Osteoblast (primary cell): ENCODE results near the gene COQ9. TPM values are rescaled to one million over a fixed set of nuclear protein-coding genes. Genes with fewer than 3 reads are reported as not detected.

ENCODE experiments used
- DNase-seq: peaks from one replicate; pipeline ENCODE4 v3.0.0; 2011; ENCODE audit warnings: low spot score, mixed read lengths; ENCODE audit not compliant: insufficient read length; ENCODE audit errors: missing footprints
- H2AFZ ChIP-seq: 2 replicates; pipeline ENCODE4 v1.6.0; 2011; ENCODE audit warnings: mild to moderate bottlenecking, low read length
- H3K27ac ChIP-seq: 2 replicates; pipeline ENCODE4 v1.5.1; 2011; ENCODE audit warnings: mild to moderate bottlenecking, low read depth, low read length, moderate library complexity
- H3K27me3 ChIP-seq: 2 replicates; pipeline ENCODE4 v1.6.0; 2012; ENCODE audit warnings: mild to moderate bottlenecking, control low read depth, inconsistent platforms, low read length, moderate library complexity; ENCODE audit not compliant: insufficient read depth
- H3K36me3 ChIP-seq: 2 replicates; pipeline ENCODE4 v1.5.1; 2011; ENCODE audit warnings: mild to moderate bottlenecking, low read length, control low read depth, moderate library complexity; ENCODE audit not compliant: insufficient read depth
- H3K4me1 ChIP-seq: 2 replicates; pipeline ENCODE4 v1.5.1; 2011; ENCODE audit warnings: mild to moderate bottlenecking, low read length, control low read depth, moderate library complexity; ENCODE audit not compliant: insufficient read depth
- H3K4me2 ChIP-seq: 2 replicates; pipeline ENCODE4 v1.6.0; 2011; ENCODE audit warnings: mild to moderate bottlenecking, low read length; ENCODE audit not compliant: insufficient read depth
- H3K4me3 ChIP-seq: fragments of 200-600 bp; sonication (generic); 3 replicates; pipeline ENCODE4 v1.5.1; 2012; ENCODE audit warnings: mild to moderate bottlenecking, low read length, inconsistent platforms; ENCODE audit not compliant: insufficient read depth
- H3K79me2 ChIP-seq: 2 replicates; pipeline ENCODE4 v1.6.0; 2012; ENCODE audit warnings: mild to moderate bottlenecking, low read length, control low read depth, inconsistent platforms; ENCODE audit not compliant: insufficient read depth
- H3K9me3 ChIP-seq: 2 replicates; pipeline ENCODE4 v1.5.1; 2011; ENCODE audit warnings: low read depth, low read length, control low read depth
- H4K20me1 ChIP-seq: 2 replicates; pipeline ENCODE4 v1.6.0; 2012; ENCODE audit warnings: mild to moderate bottlenecking, low read length, control low read depth; ENCODE audit not compliant: insufficient read depth
- CTCF ChIP-seq: IDR thresholded peaks from 2 replicates; pipeline ENCODE4 v1.5.1; 2011; ENCODE audit warnings: mild to moderate bottlenecking, low read depth, low read length, moderate library complexity; ENCODE audit errors: extremely low read depth
- total RNA-seq: library from RNA; depleted of rRNA; stranded (reverse); fragments of >200 nt; gene quantifications from 2 replicates; pipeline ENCODE4 v1.2.3, GENCODE V29; 2012

Gene COQ9
- total RNA-seq, 1 donor: 39.8 TPM

GRCh38 chr16:57479976-57480753 lies 32.9 kb downstream of the COQ9 start:
- peak; percentile 96 for DNase-seq
- H3K4me3 ChIP-seq: peak overlapping the region; percentile 75
- peak overlapping the region; percentile 19 for H3K27ac ChIP-seq
- peaks cover 28% of the 10 kb centered on the region for H4K20me1 ChIP-seq
- peak overlapping the region; percentile 50 for H2AFZ ChIP-seq
- no peaks in the 10 kb centered on the region for H3K36me3 ChIP-seq
- H3K79me2 ChIP-seq: peaks cover 31% of the 10 kb centered on the region
- no peaks in the 10 kb centered on the region for H3K27me3 ChIP-seq
- H3K9me3 ChIP-seq: no peaks in the 10 kb centered on the region
- no peak for TF ChIP-seq CTCF
- H3K4me2 ChIP-seq: peak overlapping the region; percentile 94
- H3K4me1 ChIP-seq: peaks cover 24% of the 10 kb centered on the region

- Histone ChIP-seq H3K4me1 (peaks cover 27% of the 10 kb centered on the region), H3K9me3 (no peaks in the 10 kb centered on the region), H2AFZ (no peak overlapping the region)
These were observed 33.5 kb downstream of the COQ9 start for GRCh38 chr16:57480754-57481230.

GRCh38 chr16:57481421-57481820 lies 34.1 kb downstream of the COQ9 start:
- Histone ChIP-seq H2AFZ (no peak overlapping the region), H3K79me2 (peaks cover 29% of the 10 kb centered on the region), H3K4me1 (peaks cover 31% of the 10 kb centered on the region), H3K27ac (no peak overlapping the region), H3K4me2 (no peak overlapping the region), H3K36me3 (no peaks in the 10 kb centered on the region), H3K9me3 (no peaks in the 10 kb centered on the region), H4K20me1 (peaks cover 21% of the 10 kb centered on the region), H3K27me3 (no peaks in the 10 kb centered on the region), H3K4me3 (no peak overlapping the region)
- TF ChIP-seq CTCF: no peak
- DNase-seq: peak; percentile 62

More at GRCh38 chr16:57480754-57481230, 33.5 kb downstream of the COQ9 start:
- TF ChIP-seq CTCF: no peak
- Histone ChIP-seq H3K4me3 (no peak overlapping the region), H3K36me3 (no peaks in the 10 kb centered on the region), H3K27me3 (no peaks in the 10 kb centered on the region), H3K27ac (no peak overlapping the region), H3K79me2 (peaks cover 31% of the 10 kb centered on the region), H3K4me2 (no peak overlapping the region), H4K20me1 (peaks cover 27% of the 10 kb centered on the region)
- DNase-seq: peak; percentile 59

- Histone ChIP-seq H2AFZ (no peak overlapping the region), H3K27me3 (no peaks in the 10 kb centered on the region), H3K27ac (no peak overlapping the region), H3K79me2 (peaks cover 14% of the 10 kb centered on the region), H3K4me2 (no peak overlapping the region), H3K36me3 (no peaks in the 10 kb centered on the region), H3K9me3 (no peaks in the 10 kb centered on the region), H4K20me1 (peaks cover 6% of the 10 kb centered on the region), H3K4me3 (no peak overlapping the region), H3K4me1 (peaks cover 37% of the 10 kb centered on the region)
- DNase-seq: peak; percentile 66
- TF ChIP-seq CTCF: no peak
These were observed 35.7 kb downstream of the COQ9 start for GRCh38 chr16:57482845-57483545.
